Endothelial cell of umbilical vein (primary cell): ENCODE data around the gene HOXC11. TPM values are rescaled to one million over a fixed set of nuclear protein-coding genes. Genes with fewer than 3 reads are reported as not detected.

Experiments used
- BruUV-seq: library from RNA; stranded (reverse); fragments of 400-500 nt; replicated peaks from 2 replicates; lab custom pipeline; 2021; lab: Mats Ljungman, UMichigan
- CTCF ChIA-PET: fragments of 300-600, 350-600 bp; sonication (Branson Sonifier 250); formaldehyde crosslinking; loops from one replicate; lab custom pipeline; 2021; ENCODE audit warnings: antibody characterized with exemption, inconsistent platforms; lab: Charles Lee
- POLR2A ChIA-PET: fragments of 300-600, 350-600 bp; sonication (Branson Sonifier 250); formaldehyde crosslinking; loops from one replicate; lab custom pipeline; 2021; ENCODE audit warnings: antibody characterized with exemption, inconsistent platforms; lab: Charles Lee
- DNase-seq: peaks from one replicate; pipeline ENCODE4 v3.0.0-alpha.2; 2011; ENCODE audit warnings: low read depth, low spot score
- FAIRE-seq: peaks from 2 replicates; lab custom pipeline; 2011; peaks lifted over from hg19 to GRCh38; lab: Jason Lieb, UNC
- H2AFZ ChIP-seq: 2 replicates; pipeline ENCODE4 v1.6.0; 2012; ENCODE audit warnings: low read depth, low read length, control low read depth, inconsistent platforms
- H3K27ac ChIP-seq: 2 replicates; pipeline ENCODE4 v1.5.1; 2011; ENCODE audit warnings: low read depth, mild to moderate bottlenecking, control low read depth, low read length, moderate library complexity; ENCODE audit not compliant: insufficient read depth
- H3K27me3 ChIP-seq, 2 experiments: 2 replicates each; pipeline versions ENCODE4 v1.6.0 to v1.6.1; 2011; ENCODE audit warnings: low read length in 2 of 2, mixed read lengths in 1 of 2; ENCODE audit not compliant: control insufficient read depth in 2 of 2, insufficient read depth in 2 of 2
- H3K36me3 ChIP-seq, 2 experiments: 2 replicates in 1 of 2; 3 replicates in 1 of 2; pipeline ENCODE4 v1.5.1; 2011; ENCODE audit warnings: low read length in 2 of 2, mild to moderate bottlenecking in 1 of 2, moderate library complexity in 1 of 2; ENCODE audit not compliant: control insufficient read depth in 2 of 2, insufficient read depth in 2 of 2; ENCODE audit errors: extremely low read depth in 1 of 2
- H3K4me1 ChIP-seq: 3 replicates; pipeline ENCODE4 v1.5.1; 2011; ENCODE audit warnings: mild to moderate bottlenecking, low read length; ENCODE audit not compliant: control insufficient read depth, insufficient read depth; ENCODE audit errors: extremely low read depth
- H3K4me2 ChIP-seq: 2 replicates; pipeline ENCODE4 v1.6.1; 2011; ENCODE audit warnings: low read length, control low read depth, mixed read lengths; ENCODE audit not compliant: insufficient read depth
- H3K4me3 ChIP-seq, 3 experiments: fragments of 200-600 bp in 1 of 3; sonication (generic), shearing (Covaris generic) in 1 of 3; replicated peaks in 1 of 3; 2 replicates each; pipeline ENCODE4 v1.5.1; 2011 to 2016; ENCODE audit warnings: control low read depth in 3 of 3, low read length in 3 of 3, mild to moderate bottlenecking in 2 of 3, inconsistent platforms in 1 of 3, low read depth in 1 of 3, moderate library complexity in 1 of 3; ENCODE audit not compliant: insufficient read depth in 1 of 3
- H3K79me2 ChIP-seq: 2 replicates; pipeline ENCODE4 v1.6.0; 2012; ENCODE audit warnings: low read length, inconsistent platforms; ENCODE audit not compliant: control insufficient read depth, insufficient read depth
- H3K9ac ChIP-seq: replicated peaks from 2 replicates; pipeline ENCODE3; 2011; ENCODE audit warnings: low read length, control low read depth; ENCODE audit not compliant: insufficient read depth; ENCODE audit errors: extremely low read depth
- H3K9me1 ChIP-seq: replicated peaks from 3 replicates; pipeline ENCODE4 v1.6.0; 2011; ENCODE audit warnings: mild to moderate bottlenecking, low read length; ENCODE audit not compliant: control insufficient read depth, insufficient read depth; ENCODE audit errors: extremely low read depth
- H3K9me3 ChIP-seq: replicated peaks from 2 replicates; pipeline ENCODE4 v1.5.1; 2012; ENCODE audit warnings: low read length, inconsistent platforms; ENCODE audit not compliant: control insufficient read depth, insufficient read depth
- H4K20me1 ChIP-seq: replicated peaks from 2 replicates; pipeline ENCODE3; 2011; ENCODE audit warnings: mild to moderate bottlenecking, low read length; ENCODE audit not compliant: control insufficient read depth, insufficient read depth; ENCODE audit errors: extremely low read depth
- CTCF ChIP-seq, 2 donors: IDR thresholded peaks; 1 replicate in 1 of 2; 2 replicates in 1 of 2; pipeline ENCODE4 v1.5.1; 2011; ENCODE audit warnings: low read length in 2 of 2, mild to moderate bottlenecking in 2 of 2, moderate library complexity in 2 of 2, control low read depth in 1 of 2, inconsistent platforms in 1 of 2, low read depth in 1 of 2; ENCODE audit not compliant: insufficient read depth in 1 of 2; ENCODE audit errors: extremely low read depth in 1 of 2
- EZH2 ChIP-seq: IDR thresholded peaks from 2 replicates; pipeline ENCODE4 v1.6.1; 2012; ENCODE audit warnings: borderline replicate concordance, low read depth, mild to moderate bottlenecking, moderate library complexity, low read length, inconsistent platforms; ENCODE audit not compliant: severe bottlenecking
- FOS ChIP-seq: IDR thresholded peaks from 2 replicates; pipeline ENCODE4 v1.6.1; 2011; ENCODE audit warnings: mild to moderate bottlenecking, low read length, moderate library complexity, borderline replicate concordance; ENCODE audit not compliant: insufficient read depth
- GATA2 ChIP-seq: IDR thresholded peaks from 2 replicates; pipeline ENCODE4 v1.7.0; 2011; ENCODE audit warnings: low read depth, mild to moderate bottlenecking, moderate library complexity, mixed read lengths, low read length; ENCODE audit not compliant: insufficient read length, insufficient read depth
- JUN ChIP-seq: IDR thresholded peaks from 2 replicates; pipeline ENCODE4 v1.6.1; 2011; ENCODE audit warnings: borderline replicate concordance, low read depth; ENCODE audit not compliant: insufficient read length, insufficient read depth
- MAX ChIP-seq: IDR thresholded peaks from 2 replicates; pipeline ENCODE4 v1.6.1; 2011; ENCODE audit not compliant: insufficient read depth, insufficient read length
- MYC ChIP-seq: IDR thresholded peaks from one replicate; pipeline ENCODE4 v1.6.1; 2011; ENCODE audit warnings: mild to moderate bottlenecking, low read depth, low read length
- POLR2A ChIP-seq: IDR thresholded peaks from 2 replicates; pipeline ENCODE4 v1.6.1; 2012; ENCODE audit warnings: low read depth, mild to moderate bottlenecking, control low read depth, low read length
- POLR2AphosphoS5 ChIP-seq: IDR thresholded peaks from 2 replicates; pipeline ENCODE4 v1.6.1; 2012; ENCODE audit warnings: low read depth, mild to moderate bottlenecking, control low read depth, low read length, moderate library complexity; ENCODE audit not compliant: insufficient read depth
- dilution Hi-C: fragments of 300-500 bp; cut with MboI; formaldehyde crosslinking; loops from one replicate; pipeline ENCODE4 v1.15.0; 2019; ENCODE audit warnings: low sequenced_read_pairs; ENCODE audit not compliant: extremely low pct_ligation_motif_present
- intact Hi-C: fragments of 100-400 bp; cut with micrococcal nuclease; formaldehyde crosslinking; loops from one replicate; pipeline ENCODE4 v1.10.0; 2022
- polyA plus RNA-seq, 4 experiments: library from polyadenylated mRNA; depleted of rRNA in 3 of 4; stranded (reverse) in 3 of 4; unstranded in 1 of 4; fragments of >200 nt; gene quantifications; 2 replicates each; pipeline versions ENCODE4 v1.2.1 to v1.2.3, GENCODE V29; 2011 to 2012; ENCODE audit warnings: missing spikeins in 1 of 4
- total RNA-seq: library from RNA; stranded (reverse); gene quantifications from 2 replicates; pipeline ENCODE4 v1.2.3, GENCODE V29; 2021

HOXC11 gene
- total and polyA plus RNA-seq, 2 donors (not counting 3 experiments of a cell fraction or from before 2014, with no cell fraction given): not detected

- H3K4me1 ChIP-seq: no peaks in the 10 kb centered on the region
- H3K27ac ChIP-seq: no peak overlapping the region
- no peak overlapping the region for H3K4me3 ChIP-seq
- no peaks in the 10 kb centered on the region for H3K79me2 ChIP-seq
- H3K36me3 ChIP-seq: no peaks in the 10 kb centered on the region
- dilution Hi-C loops (no loop called here), intact Hi-C loops (loop anchor here (10.0 kb wide), 1 partner anchor 362 kb away; the partner anchor contains the start of gene GPR84)
- POLR2A ChIA-PET: no interaction called here
- H2AFZ ChIP-seq: no peak overlapping the region
- no peak overlapping the region for H3K9ac ChIP-seq
- FAIRE-seq (no peak), DNase-seq (no peak)
- H4K20me1 ChIP-seq: no peaks in the 10 kb centered on the region
- no TSS peak for BruUV-seq
- peaks cover 76 to 95% of the 10 kb centered on the region in 2 experiments for H3K27me3 ChIP-seq
- CTCF ChIA-PET: interaction anchor here (0.8 to 17.0 kb wide), 4 partner anchors 16 to 205 kb away, joined by 3 to 616 read pairs (median 4); partner anchors contain the start of genes HOXC10 and SMUG1
- no peaks in the 10 kb centered on the region for H3K9me3 ChIP-seq
- H3K9me1 ChIP-seq: no peaks in the 10 kb centered on the region
- no peak overlapping the region for H3K4me2 ChIP-seq
- TF ChIP-seq FOS (no peak), JUN (no peak), MAX (no peak), MYC (no peak), EZH2 (no peak), POLR2AphosphoS5 (no peak), CTCF (IDR thresholded peaks at IDR 0.05; ENCODE audit: extremely low read depth in 1 of 2, insufficient read depth in 1 of 2, low read depth in 1 of 2, low read length in 2 of 2) (no peak), GATA2 (no peak), POLR2A (no peak)
Observed at GRCh38 chr12:54002278-54002914, 29.5 kb downstream of the HOXC11 start.
